Smooth muscle cell (in vitro differentiated cells): ENCODE data around the gene MAPK14. TPM values are rescaled to one million over a fixed set of nuclear protein-coding genes. Genes with fewer than 3 reads are reported as not detected.

ENCODE experiments used
- DNase-seq: peaks from one replicate; lab custom pipeline; 2025; ENCODE audit not compliant: unreplicated experiment; lab: John Stamatoyannopoulos, UW
- H2AFZ ChIP-seq: fragments of 200-600 bp; sonication (generic); 2 replicates; pipeline ENCODE4 v1.6.0; 2016; ENCODE audit warnings: antibody characterized with exemption, low read depth, mild to moderate bottlenecking
- H3F3A ChIP-seq: fragments of 200-600 bp; sonication (generic); 2 replicates; pipeline ENCODE4 v1.6.0; 2017; ENCODE audit warnings: antibody characterized with exemption, low read depth
- H3K27ac ChIP-seq: fragments of 200-600 bp; sonication (generic); 2 replicates; pipeline ENCODE4 v1.5.1; 2016; ENCODE audit warnings: low read depth, mild to moderate bottlenecking
- H3K27me3 ChIP-seq: fragments of 200-600 bp; sonication (generic); 2 replicates; pipeline ENCODE4 v1.6.1; 2016; ENCODE audit warnings: low read depth, mild to moderate bottlenecking
- H3K36me3 ChIP-seq: fragments of 200-600 bp; sonication (generic); 2 replicates; pipeline ENCODE4 v1.5.1; 2016; ENCODE audit warnings: low read depth
- H3K4me1 ChIP-seq: fragments of 200-600 bp; sonication (generic); 2 replicates; pipeline ENCODE4 v1.5.1; 2016; ENCODE audit warnings: low read depth
- H3K4me2 ChIP-seq: fragments of 200-600 bp; sonication (generic); 2 replicates; pipeline ENCODE4 v1.6.0; 2016; ENCODE audit warnings: mild to moderate bottlenecking
- H3K4me3 ChIP-seq: fragments of 200-600 bp; sonication (generic); 2 replicates; pipeline ENCODE4 v1.5.1; 2016; ENCODE audit warnings: mild to moderate bottlenecking
- H3K79me2 ChIP-seq: fragments of 200-600 bp; sonication (generic); 2 replicates; pipeline ENCODE4 v1.6.0; 2016; ENCODE audit warnings: low read depth, mild to moderate bottlenecking
- H3K9ac ChIP-seq: fragments of 200-600 bp; sonication (generic); 2 replicates; pipeline ENCODE4 v1.6.0; 2016; ENCODE audit warnings: low read depth
- H3K9me3 ChIP-seq: fragments of 200-600 bp; sonication (generic); replicated peaks from 2 replicates; pipeline ENCODE4 v1.5.1; 2016; ENCODE audit warnings: low read depth
- H4K20me1 ChIP-seq: fragments of 200-600 bp; sonication (generic); 2 replicates; pipeline ENCODE4 v1.6.0; 2016; ENCODE audit warnings: low read depth
- CTCF ChIP-seq: fragments of 200-600 bp; sonication (generic); IDR thresholded peaks from 2 replicates; pipeline ENCODE4 v1.5.1; 2017; ENCODE audit warnings: borderline replicate concordance, mild to moderate bottlenecking, antibody characterized with exemption; ENCODE audit not compliant: insufficient read depth, poor library complexity, severe bottlenecking
- WGBS: methylation state at CpG from one replicate; pipeline ENCODE4 v1.1.7; 2016; ENCODE audit warnings: low lambda C conversion rate; 5-methylcytosine and 5-hydroxymethylcytosine counted together
- polyA plus RNA-seq: library from polyadenylated mRNA; unstranded; fragments of >200 nt; fragmentation: Nextera tagmentation; extraction: Ambion mirVana; gene quantifications from 2 replicates; pipeline ENCODE4 v1.2.1, GENCODE V29; 2016
- total RNA-seq: library from RNA; depleted of rRNA; stranded (reverse); fragments of >200 nt; gene quantifications from 2 replicates; pipeline ENCODE4 v1.2.3, GENCODE V29; 2014

MAPK14 gene
- total and polyA plus RNA-seq, 2 experiments from 2014 or later = 28.0 to 62.8 TPM

- Histone ChIP-seq H4K20me1 (no peaks in the 10 kb centered on the region), H3K27me3 (no peaks in the 10 kb centered on the region), H3K36me3 (no peaks in the 10 kb centered on the region), H3F3A (no peaks in the 10 kb centered on the region), H2AFZ (no peak overlapping the region), H3K4me1 (no peaks in the 10 kb centered on the region), H3K27ac (no peak overlapping the region), H3K4me3 (no peak overlapping the region), H3K79me2 (no peaks in the 10 kb centered on the region), H3K9me3 (no peaks in the 10 kb centered on the region), H3K4me2 (no peak overlapping the region), H3K9ac (no peak overlapping the region)
- 70% methylated on average over 8 of the region's 8 CpGs for WGBS
- TF ChIP-seq CTCF = no peak
- DNase-seq = no peak
These were observed 112.5 kb downstream of the MAPK14 start for GRCh38 chr6:36139991-36140710.

- Histone ChIP-seq H3K9me3 (no peaks in the 10 kb centered on the region), H3K9ac (no peak overlapping the region), H3K36me3 (no peaks in the 10 kb centered on the region), H2AFZ (no peak overlapping the region), H3K79me2 (no peaks in the 10 kb centered on the region), H3K27me3 (no peaks in the 10 kb centered on the region), H3K27ac (no peak overlapping the region), H3F3A (no peaks in the 10 kb centered on the region), H3K4me3 (no peak overlapping the region), H3K4me1 (no peaks in the 10 kb centered on the region), H3K4me2 (no peak overlapping the region), H4K20me1 (no peaks in the 10 kb centered on the region)
- TF ChIP-seq CTCF = no peak
- WGBS = 93% methylated on average over 4 of the region's 4 CpGs
- no peak for DNase-seq
These were observed 113.5 kb downstream of the MAPK14 start for GRCh38 chr6:36141091-36141490.

DNA sequence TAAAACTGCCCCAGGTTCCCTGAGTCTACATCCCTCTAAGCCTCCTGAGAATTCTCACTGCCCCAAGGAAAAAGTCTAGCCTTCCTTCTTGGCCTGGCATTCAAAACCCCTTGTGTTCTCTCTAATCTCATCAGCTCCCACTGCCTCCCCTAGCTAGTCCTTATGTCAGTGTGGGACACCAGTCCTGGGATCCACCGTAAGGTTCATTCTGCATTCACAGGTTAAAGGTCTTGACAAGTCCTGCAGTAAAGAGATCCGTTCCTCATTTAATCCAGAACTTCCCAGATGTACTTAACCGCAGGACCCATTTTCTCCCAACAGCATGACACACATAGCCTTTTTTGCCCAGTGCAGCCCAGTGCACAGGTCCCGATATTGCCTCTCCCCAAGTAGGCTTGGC, 114.4 kb downstream of the MAPK14 start:
- H3K36me3 ChIP-seq = no peaks in the 10 kb centered on the region
- no peak for TF ChIP-seq CTCF
- no peak for DNase-seq
- no peak overlapping the region for H2AFZ ChIP-seq
- H3K4me1 ChIP-seq = no peaks in the 10 kb centered on the region
- H3K4me3 ChIP-seq = no peak overlapping the region
- no peak overlapping the region for H3K9ac ChIP-seq
- no peaks in the 10 kb centered on the region for H3K9me3 ChIP-seq
- WGBS = 98% methylated on average over 4 of the region's 4 CpGs
- H4K20me1 ChIP-seq = no peaks in the 10 kb centered on the region
- no peaks in the 10 kb centered on the region for H3K27me3 ChIP-seq
- no peak overlapping the region for H3K27ac ChIP-seq
- no peaks in the 10 kb centered on the region for H3F3A ChIP-seq
- H3K4me2 ChIP-seq = no peak overlapping the region
- no peaks in the 10 kb centered on the region for H3K79me2 ChIP-seq
